Measurements from ENCODE around the gene IL3.

- TF ChIP-seq, protein P1, sequence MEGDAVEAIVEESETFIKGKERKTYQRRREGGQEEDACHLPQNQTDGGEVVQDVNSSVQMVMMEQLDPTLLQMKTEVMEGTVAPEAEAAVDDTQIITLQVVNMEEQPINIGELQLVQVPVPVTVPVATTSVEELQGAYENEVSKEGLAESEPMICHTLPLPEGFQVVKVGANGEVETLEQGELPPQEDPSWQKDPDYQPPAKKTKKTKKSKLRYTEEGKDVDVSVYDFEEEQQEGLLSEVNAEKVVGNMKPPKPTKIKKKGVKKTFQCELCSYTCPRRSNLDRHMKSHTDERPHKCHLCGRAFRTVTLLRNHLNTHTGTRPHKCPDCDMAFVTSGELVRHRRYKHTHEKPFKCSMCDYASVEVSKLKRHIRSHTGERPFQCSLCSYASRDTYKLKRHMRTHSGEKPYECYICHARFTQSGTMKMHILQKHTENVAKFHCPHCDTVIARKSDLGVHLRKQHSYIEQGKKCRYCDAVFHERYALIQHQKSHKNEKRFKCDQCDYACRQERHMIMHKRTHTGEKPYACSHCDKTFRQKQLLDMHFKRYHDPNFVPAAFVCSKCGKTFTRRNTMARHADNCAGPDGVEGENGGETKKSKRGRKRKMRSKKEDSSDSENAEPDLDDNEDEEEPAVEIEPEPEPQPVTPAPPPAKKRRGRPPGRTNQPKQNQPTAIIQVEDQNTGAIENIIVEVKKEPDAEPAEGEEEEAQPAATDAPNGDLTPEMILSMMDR (conservative IDR thresholded peaks at IDR 0.05; ENCODE audit: low read length) = no peak
- TF ChIP-seq EZH2phosphoT487 (IDR thresholded peaks at IDR 0.05; ENCODE audit: borderline replicate concordance, low read depth, low read length) = no peak
These were observed 2.8 kb upstream of the IL3 start for GRCh38 chr5:132057498-132058255.

All from OCI-LY7 (cell line).